Rectal smooth muscle tissue (tissue), 1 donor: ENCODE measurements around the gene PDZD2.

Experiments used
- H3K27ac ChIP-seq: one replicate; pipeline ENCODE4 v1.7.0; 2013; ENCODE audit warnings: low read depth, low read length, inconsistent platforms
- H3K27me3 ChIP-seq: one replicate; pipeline ENCODE4 v1.7.0; 2013; ENCODE audit warnings: low read length; ENCODE audit not compliant: control insufficient read depth, insufficient read depth
- H3K36me3 ChIP-seq: one replicate; pipeline ENCODE4 v1.7.0; 2013; ENCODE audit warnings: low read length; ENCODE audit not compliant: control insufficient read depth, insufficient read depth
- H3K4me1 ChIP-seq: one replicate; pipeline ENCODE4 v1.7.0; 2013; ENCODE audit warnings: low read length; ENCODE audit not compliant: control insufficient read depth, insufficient read depth
- H3K4me3 ChIP-seq: one replicate; pipeline ENCODE4 v1.7.0; 2013; ENCODE audit warnings: low read length
- H3K9ac ChIP-seq: one replicate; pipeline ENCODE4 v1.7.0; 2013; ENCODE audit warnings: low read length

Gene PDZD2

GRCh38 chr5:32018476-32019436 is 379.8 kb downstream of the PDZD2 start:
- H3K4me3 ChIP-seq = no peak overlapping the region
- H3K4me1 ChIP-seq = no peaks in the 10 kb centered on the region
- H3K27me3 ChIP-seq = no peaks in the 10 kb centered on the region
- no peak overlapping the region for H3K27ac ChIP-seq
- H3K36me3 ChIP-seq = no peaks in the 10 kb centered on the region
- no peak overlapping the region for H3K9ac ChIP-seq

GRCh38 chr5:32020271-32020670 is 381.3 kb downstream of the PDZD2 start:
- no peaks in the 10 kb centered on the region for H3K36me3 ChIP-seq
- H3K9ac ChIP-seq = no peak overlapping the region
- no peak overlapping the region for H3K27ac ChIP-seq
- no peaks in the 10 kb centered on the region for H3K27me3 ChIP-seq
- H3K4me3 ChIP-seq = no peak overlapping the region
- no peaks in the 10 kb centered on the region for H3K4me1 ChIP-seq

- Histone ChIP-seq H3K4me3 (no peak overlapping the region), H3K4me1 (no peaks in the 10 kb centered on the region), H3K27ac (no peak overlapping the region), H3K9ac (no peak overlapping the region), H3K27me3 (no peaks in the 10 kb centered on the region), H3K36me3 (no peaks in the 10 kb centered on the region)
These were observed 382.0 kb downstream of the PDZD2 start for GRCh38 chr5:32020946-32021345.

- H3K4me1 ChIP-seq = no peaks in the 10 kb centered on the region
- no peak overlapping the region for H3K27ac ChIP-seq
- no peaks in the 10 kb centered on the region for H3K27me3 ChIP-seq
- no peak overlapping the region for H3K9ac ChIP-seq
- H3K4me3 ChIP-seq = no peak overlapping the region
- H3K36me3 ChIP-seq = no peaks in the 10 kb centered on the region
These were observed 382.8 kb downstream of the PDZD2 start for GRCh38 chr5:32021771-32022170.

- no peaks in the 10 kb centered on the region for H3K27me3 ChIP-seq
- H3K27ac ChIP-seq = no peak overlapping the region
- no peak overlapping the region for H3K9ac ChIP-seq
- no peak overlapping the region for H3K4me3 ChIP-seq
- peaks cover 4% of the 10 kb centered on the region for H3K4me1 ChIP-seq
- no peaks in the 10 kb centered on the region for H3K36me3 ChIP-seq
These were observed 383.7 kb downstream of the PDZD2 start for GRCh38 chr5:32022638-32023037.

GRCh38 chr5:32023816-32024215 is 384.9 kb downstream of the PDZD2 start:
- H3K9ac ChIP-seq = no peak overlapping the region
- peaks cover 4% of the 10 kb centered on the region for H3K4me1 ChIP-seq
- no peak overlapping the region for H3K27ac ChIP-seq
- no peaks in the 10 kb centered on the region for H3K27me3 ChIP-seq
- no peak overlapping the region for H3K4me3 ChIP-seq
- H3K36me3 ChIP-seq = no peaks in the 10 kb centered on the region

- H3K4me1 ChIP-seq = peaks cover 4% of the 10 kb centered on the region
- H3K27ac ChIP-seq = no peak overlapping the region
- no peak overlapping the region for H3K9ac ChIP-seq
- no peaks in the 10 kb centered on the region for H3K36me3 ChIP-seq
- H3K4me3 ChIP-seq = no peak overlapping the region
- no peaks in the 10 kb centered on the region for H3K27me3 ChIP-seq
These were observed 385.8 kb downstream of the PDZD2 start for GRCh38 chr5:32024751-32025150.

GRCh38 chr5:32027093-32027716 is 388.3 kb downstream of the PDZD2 start:
- Histone ChIP-seq H3K27me3 (no peaks in the 10 kb centered on the region), H3K27ac (no peak overlapping the region), H3K4me3 (no peak overlapping the region), H3K36me3 (no peaks in the 10 kb centered on the region), H3K9ac (no peak overlapping the region), H3K4me1 (peaks cover 6% of the 10 kb centered on the region)

- no peak overlapping the region for H3K9ac ChIP-seq
- H3K4me3 ChIP-seq = no peak overlapping the region
- H3K36me3 ChIP-seq = no peaks in the 10 kb centered on the region
- no peaks in the 10 kb centered on the region for H3K27me3 ChIP-seq
- H3K27ac ChIP-seq = no peak overlapping the region
- H3K4me1 ChIP-seq = peaks cover 6% of the 10 kb centered on the region
These were observed 389.0 kb downstream of the PDZD2 start for GRCh38 chr5:32027717-32028458.

GRCh38 chr5:32029261-32029660 is 390.3 kb downstream of the PDZD2 start:
- Histone ChIP-seq H3K27ac (no peak overlapping the region), H3K36me3 (no peaks in the 10 kb centered on the region), H3K27me3 (no peaks in the 10 kb centered on the region), H3K4me3 (no peak overlapping the region), H3K4me1 (peaks cover 6% of the 10 kb centered on the region), H3K9ac (no peak overlapping the region)

- Histone ChIP-seq H3K9ac (no peak overlapping the region), H3K4me3 (no peak overlapping the region), H3K27me3 (no peaks in the 10 kb centered on the region), H3K4me1 (peaks cover 6% of the 10 kb centered on the region), H3K36me3 (no peaks in the 10 kb centered on the region), H3K27ac (no peak overlapping the region)
These were observed 390.9 kb downstream of the PDZD2 start for GRCh38 chr5:32029781-32030180.

- Histone ChIP-seq H3K27me3 (no peaks in the 10 kb centered on the region), H3K4me1 (peaks cover 6% of the 10 kb centered on the region), H3K36me3 (no peaks in the 10 kb centered on the region), H3K9ac (no peak overlapping the region), H3K27ac (no peak overlapping the region), H3K4me3 (no peak overlapping the region)
These were observed 391.3 kb downstream of the PDZD2 start for GRCh38 chr5:32030222-32030621.
